Astrocyte of the cerebellum (primary cell): Measurements from ENCODE around the gene SLC9A9.

Experiments used
- DNase-seq: peaks from one replicate; pipeline ENCODE4 v3.0.0-alpha.2; 2011; ENCODE audit warnings: low read depth
- H3K4me3 ChIP-seq: 2 replicates; pipeline ENCODE4 v1.5.1; 2011; ENCODE audit warnings: mild to moderate bottlenecking, low read depth, low read length, moderate library complexity
- in situ Hi-C: cut with HindIII; loops from 2 replicates; pipeline ENCODE4 v1.10.0; 2017; ENCODE audit warnings: low sequenced_read_pairs
- TF ChIP-seq, protein P1 (sequence below): IDR thresholded peaks from 2 replicates; pipeline ENCODE4 v1.5.1; 2012; ENCODE audit warnings: low read length, low read depth, moderate library complexity, mild to moderate bottlenecking; ENCODE audit errors: missing control alignments

Gene SLC9A9

DNA sequence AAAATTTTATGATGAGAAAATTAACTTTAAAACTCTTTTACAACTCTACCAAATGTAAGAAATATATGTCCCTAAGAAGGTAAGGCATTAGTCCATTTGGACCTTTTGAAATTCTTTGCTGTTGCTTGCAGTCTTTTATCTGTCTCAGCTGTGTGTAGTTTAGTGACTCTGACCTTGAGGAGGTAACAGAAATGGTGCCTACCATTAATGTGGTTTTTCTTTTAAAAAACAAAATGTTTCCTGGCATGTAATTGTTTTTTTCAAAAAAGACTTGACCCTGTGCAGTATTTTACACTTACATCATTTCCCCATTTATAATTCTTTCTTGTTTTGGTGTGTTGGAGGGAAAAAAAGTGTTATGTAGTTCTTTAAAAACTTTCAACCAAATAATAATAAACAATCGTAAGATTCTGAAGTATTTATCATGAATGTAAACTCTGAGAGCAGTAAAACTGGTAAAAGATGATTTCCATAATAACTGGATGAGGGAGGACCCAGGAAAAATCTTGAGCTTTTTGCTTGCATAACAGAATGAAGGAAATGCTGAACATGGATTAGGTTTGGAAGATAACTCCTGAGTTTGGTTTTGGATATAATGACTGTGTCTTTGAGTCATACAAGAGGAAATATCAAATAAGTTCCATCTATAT, 503.6 kb downstream of the SLC9A9 start:
- TF ChIP-seq, protein P1, sequence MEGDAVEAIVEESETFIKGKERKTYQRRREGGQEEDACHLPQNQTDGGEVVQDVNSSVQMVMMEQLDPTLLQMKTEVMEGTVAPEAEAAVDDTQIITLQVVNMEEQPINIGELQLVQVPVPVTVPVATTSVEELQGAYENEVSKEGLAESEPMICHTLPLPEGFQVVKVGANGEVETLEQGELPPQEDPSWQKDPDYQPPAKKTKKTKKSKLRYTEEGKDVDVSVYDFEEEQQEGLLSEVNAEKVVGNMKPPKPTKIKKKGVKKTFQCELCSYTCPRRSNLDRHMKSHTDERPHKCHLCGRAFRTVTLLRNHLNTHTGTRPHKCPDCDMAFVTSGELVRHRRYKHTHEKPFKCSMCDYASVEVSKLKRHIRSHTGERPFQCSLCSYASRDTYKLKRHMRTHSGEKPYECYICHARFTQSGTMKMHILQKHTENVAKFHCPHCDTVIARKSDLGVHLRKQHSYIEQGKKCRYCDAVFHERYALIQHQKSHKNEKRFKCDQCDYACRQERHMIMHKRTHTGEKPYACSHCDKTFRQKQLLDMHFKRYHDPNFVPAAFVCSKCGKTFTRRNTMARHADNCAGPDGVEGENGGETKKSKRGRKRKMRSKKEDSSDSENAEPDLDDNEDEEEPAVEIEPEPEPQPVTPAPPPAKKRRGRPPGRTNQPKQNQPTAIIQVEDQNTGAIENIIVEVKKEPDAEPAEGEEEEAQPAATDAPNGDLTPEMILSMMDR, result no peak
- in situ Hi-C loops, result no loop called here
- H3K4me3 ChIP-seq, result no peak overlapping the region
- DNase-seq, result no peak

DNA sequence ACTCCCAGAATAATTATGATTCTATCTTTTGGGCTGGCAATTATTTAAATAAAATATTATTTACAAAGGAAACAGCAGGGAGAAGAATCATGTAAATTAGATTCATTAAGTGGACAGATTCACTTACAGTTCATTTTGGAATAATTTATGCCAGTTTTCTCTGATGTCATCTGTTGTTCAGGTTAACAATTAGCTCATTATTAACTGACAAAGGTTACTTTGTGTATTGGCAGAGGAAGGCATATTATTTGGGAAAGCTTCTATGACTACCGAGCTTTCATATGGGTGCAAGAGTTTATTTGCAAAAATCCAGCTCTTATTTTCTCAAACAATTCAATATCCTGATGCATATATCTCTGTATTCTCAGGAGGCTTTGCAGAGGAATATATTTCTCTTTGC, 504.3 kb downstream of the SLC9A9 start:
- TF ChIP-seq, protein P1, result no peak
- no peak for DNase-seq
- H3K4me3 ChIP-seq, result no peak overlapping the region
- in situ Hi-C loops, result no loop called here

DNA sequence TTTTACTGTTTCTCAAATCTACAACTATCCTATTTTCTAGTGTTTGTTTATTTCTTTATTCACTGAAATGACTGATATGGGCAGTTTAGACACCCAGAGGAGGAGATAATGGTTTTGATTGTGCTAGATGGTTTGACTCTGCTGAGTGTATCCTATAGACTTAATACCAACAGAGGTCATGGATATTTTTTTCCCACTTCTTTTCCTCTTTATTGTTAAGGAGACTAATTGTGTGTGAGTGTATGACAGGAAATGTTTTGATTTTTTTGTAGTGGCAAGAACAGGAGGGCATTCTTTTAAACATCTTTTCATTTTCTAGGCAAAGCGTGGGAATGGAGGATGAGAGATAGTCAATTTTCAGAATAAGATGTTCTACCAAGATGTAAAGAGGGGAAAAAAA, 505.2 kb downstream of the SLC9A9 start:
- DNase-seq, result no peak
- in situ Hi-C loops, result no loop called here
- no peak overlapping the region for H3K4me3 ChIP-seq
- TF ChIP-seq, protein P1, result no peak

- TF ChIP-seq, protein P1, result no peak
- in situ Hi-C loops, result no loop called here
- H3K4me3 ChIP-seq, result no peak overlapping the region
- no peak for DNase-seq
These were observed 508.8 kb downstream of the SLC9A9 start for GRCh38 chr3:143339451-143339850.

DNA sequence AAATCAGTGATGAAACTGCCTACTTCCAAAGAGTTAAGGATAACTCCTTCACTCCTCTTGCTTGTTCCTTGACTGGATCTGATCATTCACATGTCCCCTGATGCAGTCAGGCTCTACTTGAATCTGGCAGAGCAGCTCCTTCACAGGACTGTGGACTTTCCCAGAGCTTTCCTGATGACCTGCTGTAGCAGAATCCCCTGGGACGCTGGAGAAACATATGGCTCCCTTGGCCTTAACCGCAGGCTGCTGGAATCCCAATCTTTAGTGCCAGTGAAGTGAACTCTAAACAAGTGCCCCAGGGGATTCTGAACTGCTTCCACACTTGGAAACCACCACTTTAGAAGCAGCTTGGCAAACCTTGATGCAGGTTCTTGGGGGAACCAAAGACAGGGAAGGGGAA, 510.9 kb downstream of the SLC9A9 start:
- no peak overlapping the region for H3K4me3 ChIP-seq
- in situ Hi-C loops, result no loop called here
- TF ChIP-seq, protein P1, result no peak
- peak; percentile 13 for DNase-seq

DNA sequence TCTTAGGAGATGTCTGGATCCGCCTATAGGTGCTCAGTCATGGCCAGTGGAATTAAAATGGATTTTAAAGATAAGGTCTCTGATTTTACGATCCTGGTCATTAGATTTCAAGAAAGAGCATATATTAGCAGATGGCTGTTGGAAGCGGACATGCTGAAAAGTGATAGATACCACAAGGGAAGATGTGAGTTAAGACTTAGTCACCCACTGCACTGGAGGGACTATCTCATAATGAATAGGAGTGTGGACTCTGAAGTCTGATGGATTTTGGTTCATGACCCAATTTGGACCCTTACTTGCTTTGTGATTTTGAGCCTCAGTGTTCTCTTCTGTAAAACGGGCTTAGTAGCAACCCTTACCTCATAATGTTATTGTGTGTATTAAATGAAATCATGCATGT, 514.0 kb downstream of the SLC9A9 start:
- no peak overlapping the region for H3K4me3 ChIP-seq
- DNase-seq, result no peak
- TF ChIP-seq, protein P1, result no peak
- in situ Hi-C loops, result no loop called here

DNA sequence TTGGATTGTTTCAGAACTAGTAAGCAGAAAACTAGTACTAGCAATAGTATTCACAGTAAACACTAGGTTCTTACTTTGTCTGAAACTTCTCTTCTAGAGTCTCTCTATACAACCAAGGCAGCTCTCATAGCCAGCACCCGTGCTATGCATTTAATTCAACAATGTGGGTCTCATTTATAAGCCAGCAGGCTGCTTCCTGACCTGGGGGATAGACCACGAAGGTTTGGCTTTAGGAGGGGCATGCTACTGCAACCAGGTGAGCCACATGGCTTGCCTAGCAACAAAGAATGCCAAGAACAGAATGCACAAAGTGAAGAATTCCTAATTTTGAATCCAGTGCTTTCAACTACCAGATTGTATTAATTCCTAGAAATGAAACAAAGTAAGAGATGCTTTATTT, 514.9 kb downstream of the SLC9A9 start:
- no peak for DNase-seq
- TF ChIP-seq, protein P1, result no peak
- no peak overlapping the region for H3K4me3 ChIP-seq
- in situ Hi-C loops, result no loop called here
